GM12878 (cell line): ENCODE measurements around the gene SETD1B.

ENCODE experiments used
- CBFB ChIP-seq: IDR thresholded peaks from 2 replicates; pipeline ENCODE4 v1.6.1; 2016; ENCODE audit warnings: antibody characterized with exemption, low read depth
- E2F8 ChIP-seq: fragments of 450-650 bp; IDR thresholded peaks from 2 replicates; pipeline ENCODE4 v1.6.1; 2018; ENCODE audit warnings: mild to moderate bottlenecking, low read depth, moderate library complexity; ENCODE audit not compliant: partially characterized antibody
- PAX8 ChIP-seq: fragments of 450-650 bp; IDR thresholded peaks from 2 replicates; pipeline ENCODE4 v1.6.1; 2017; ENCODE audit warnings: mild to moderate bottlenecking, moderate library complexity
- POLR2AphosphoS5 ChIP-seq: IDR thresholded peaks from 2 replicates; pipeline ENCODE4 v1.6.1; 2011; ENCODE audit warnings: mild to moderate bottlenecking, low read length, inconsistent platforms
- SUZ12 ChIP-seq: fragments of 200-600 bp; sonication (generic); IDR thresholded peaks from one replicate; pipeline ENCODE4 v1.6.1; 2018; ENCODE audit warnings: antibody characterized with exemption, mild to moderate bottlenecking; ENCODE audit not compliant: unreplicated experiment
- ZNF274 ChIP-seq: IDR thresholded peaks from one replicate; pipeline ENCODE4 v1.8.0; 2011; ENCODE audit not compliant: insufficient read length, insufficient read depth
- TF ChIP-seq, protein P1 (sequence below), 3 experiments: IDR thresholded peaks in 2 of 3; conservative IDR thresholded peaks in 1 of 3; 2 replicates each; pipeline ENCODE4 v1.5.1; 2011; ENCODE audit warnings: low read depth in 3 of 3, low read length in 3 of 3, mild to moderate bottlenecking in 3 of 3, control low read depth in 2 of 3, moderate library complexity in 2 of 3, inconsistent platforms in 1 of 3, mixed read lengths in 1 of 3; ENCODE audit not compliant: control insufficient read depth in 2 of 3, insufficient read depth in 1 of 3; ENCODE audit errors: extremely low read depth in 1 of 3

DNA sequence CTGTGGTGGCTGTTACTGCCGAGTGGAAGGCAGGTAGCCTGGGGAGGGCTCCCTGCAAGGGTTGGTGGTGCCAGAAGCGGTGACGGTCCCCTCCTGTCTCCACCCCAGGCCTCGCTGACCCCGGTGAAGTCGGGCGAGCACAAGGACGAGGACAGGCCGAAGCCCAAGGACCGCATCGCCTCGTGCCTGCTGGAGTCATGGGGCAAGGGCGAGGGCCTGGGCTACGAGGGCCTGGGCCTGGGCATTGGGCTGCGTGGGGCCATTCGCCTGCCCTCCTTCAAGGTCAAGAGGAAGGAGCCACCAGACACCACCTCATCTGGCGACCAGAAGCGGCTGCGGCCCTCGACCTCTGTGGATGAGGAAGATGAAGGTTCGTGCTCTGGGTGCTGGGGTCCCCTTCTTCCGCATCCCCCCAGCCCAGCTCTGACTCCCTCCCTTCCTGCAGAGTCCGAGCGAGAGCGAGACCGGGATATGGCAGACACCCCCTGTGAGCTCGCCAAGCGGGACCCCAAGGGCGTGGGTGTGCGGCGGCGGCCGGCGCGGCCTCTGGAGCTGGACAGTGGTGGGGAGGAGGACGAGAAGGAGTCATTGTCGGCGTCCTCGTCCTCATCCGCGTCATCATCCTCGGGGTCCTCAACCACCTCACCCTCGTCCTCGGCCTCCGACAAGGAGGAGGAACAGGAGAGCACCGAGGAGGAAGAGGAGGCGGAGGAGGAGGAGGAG, 13.3 kb downstream of the SETD1B start:
- TF ChIP-seq, protein P1, sequence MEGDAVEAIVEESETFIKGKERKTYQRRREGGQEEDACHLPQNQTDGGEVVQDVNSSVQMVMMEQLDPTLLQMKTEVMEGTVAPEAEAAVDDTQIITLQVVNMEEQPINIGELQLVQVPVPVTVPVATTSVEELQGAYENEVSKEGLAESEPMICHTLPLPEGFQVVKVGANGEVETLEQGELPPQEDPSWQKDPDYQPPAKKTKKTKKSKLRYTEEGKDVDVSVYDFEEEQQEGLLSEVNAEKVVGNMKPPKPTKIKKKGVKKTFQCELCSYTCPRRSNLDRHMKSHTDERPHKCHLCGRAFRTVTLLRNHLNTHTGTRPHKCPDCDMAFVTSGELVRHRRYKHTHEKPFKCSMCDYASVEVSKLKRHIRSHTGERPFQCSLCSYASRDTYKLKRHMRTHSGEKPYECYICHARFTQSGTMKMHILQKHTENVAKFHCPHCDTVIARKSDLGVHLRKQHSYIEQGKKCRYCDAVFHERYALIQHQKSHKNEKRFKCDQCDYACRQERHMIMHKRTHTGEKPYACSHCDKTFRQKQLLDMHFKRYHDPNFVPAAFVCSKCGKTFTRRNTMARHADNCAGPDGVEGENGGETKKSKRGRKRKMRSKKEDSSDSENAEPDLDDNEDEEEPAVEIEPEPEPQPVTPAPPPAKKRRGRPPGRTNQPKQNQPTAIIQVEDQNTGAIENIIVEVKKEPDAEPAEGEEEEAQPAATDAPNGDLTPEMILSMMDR (IDR thresholded peaks at IDR 0.05 in 2 of 3, conservative IDR thresholded peaks at IDR 0.05 in 1 of 3; ENCODE audit: control insufficient read depth in 2 of 3, extremely low read depth in 1 of 3, insufficient read depth in 1 of 3, low read depth in 3 of 3, low read length in 3 of 3), result no peak
- TF ChIP-seq PAX8, result no peak
- no peak for TF ChIP-seq POLR2AphosphoS5
- TF ChIP-seq SUZ12, result no peak
- TF ChIP-seq E2F8, result no peak
- TF ChIP-seq ZNF274, result no peak
- no peak for TF ChIP-seq CBFB
